HL-60/S4 treated with retinoic acid at 250 ng/mL for 4 days and 3 days (cell line): ENCODE measurements around the gene KIRREL3.

ENCODE experiments used
- in situ Hi-C: fragments of 300-500 bp; cut with MboI; formaldehyde crosslinking; loops from 2 replicates; pipeline ENCODE4 v1.7.0; 2022; ENCODE audit warnings: low sequenced_read_pairs

KIRREL3 gene

GRCh38 chr11:126619516-126619915, 381.1 kb downstream of the KIRREL3 start:
- in situ Hi-C loops, result no loop called here

- in situ Hi-C loops, result no loop called here
These were observed 384.7 kb downstream of the KIRREL3 start for GRCh38 chr11:126615845-126616244.

GRCh38 chr11:126613272-126613671, 387.3 kb downstream of the KIRREL3 start:
- in situ Hi-C loops, result no loop called here

GRCh38 chr11:126612671-126613070, 387.9 kb downstream of the KIRREL3 start:
- in situ Hi-C loops, result no loop called here

GRCh38 chr11:126611438-126611837, 389.1 kb downstream of the KIRREL3 start:
- in situ Hi-C loops, result no loop called here

- in situ Hi-C loops, result no loop called here
These were observed 391.9 kb downstream of the KIRREL3 start for GRCh38 chr11:126608658-126609057.

- in situ Hi-C loops, result no loop called here
These were observed 392.6 kb downstream of the KIRREL3 start for GRCh38 chr11:126607776-126608541.

GRCh38 chr11:126607374-126607773, 393.2 kb downstream of the KIRREL3 start:
- in situ Hi-C loops, result no loop called here

GRCh38 chr11:126606484-126606883, 394.1 kb downstream of the KIRREL3 start:
- in situ Hi-C loops, result no loop called here

GRCh38 chr11:126604461-126604860, 396.1 kb downstream of the KIRREL3 start:
- in situ Hi-C loops, result no loop called here

GRCh38 chr11:126603486-126603885, 397.1 kb downstream of the KIRREL3 start:
- in situ Hi-C loops, result no loop called here

GRCh38 chr11:126602993-126603392, 397.6 kb downstream of the KIRREL3 start:
- in situ Hi-C loops, result no loop called here

- in situ Hi-C loops, result no loop called here
These were observed 398.1 kb downstream of the KIRREL3 start for GRCh38 chr11:126602349-126602940.

GRCh38 chr11:126601550-126602215, 398.9 kb downstream of the KIRREL3 start:
- in situ Hi-C loops, result no loop called here

GRCh38 chr11:126601136-126601535, 399.4 kb downstream of the KIRREL3 start:
- in situ Hi-C loops, result no loop called here

GRCh38 chr11:126599217-126599897, 401.2 kb downstream of the KIRREL3 start:
- in situ Hi-C loops, result no loop called here

- in situ Hi-C loops, result no loop called here
These were observed 402.0 kb downstream of the KIRREL3 start for GRCh38 chr11:126598344-126599216.

- in situ Hi-C loops, result no loop called here
These were observed 403.5 kb downstream of the KIRREL3 start for GRCh38 chr11:126597041-126597440.

- in situ Hi-C loops, result no loop called here
These were observed 404.1 kb downstream of the KIRREL3 start for GRCh38 chr11:126596474-126596873.

GRCh38 chr11:126595560-126595959, 405.0 kb downstream of the KIRREL3 start:
- in situ Hi-C loops, result no loop called here
